HG02840 (cell line): ENCODE results near the gene FRMD8.

Experiments
- ATAC-seq: cut with Tn5 transposase; IDR thresholded peaks from one replicate; pipeline ENCODE4 v1.9.1; 2021; ENCODE audit warnings: mild to moderate bottlenecking, moderate library complexity, moderate number of reproducible peaks; ENCODE audit not compliant: unreplicated experiment, low FRiP score

Gene FRMD8

DNA sequence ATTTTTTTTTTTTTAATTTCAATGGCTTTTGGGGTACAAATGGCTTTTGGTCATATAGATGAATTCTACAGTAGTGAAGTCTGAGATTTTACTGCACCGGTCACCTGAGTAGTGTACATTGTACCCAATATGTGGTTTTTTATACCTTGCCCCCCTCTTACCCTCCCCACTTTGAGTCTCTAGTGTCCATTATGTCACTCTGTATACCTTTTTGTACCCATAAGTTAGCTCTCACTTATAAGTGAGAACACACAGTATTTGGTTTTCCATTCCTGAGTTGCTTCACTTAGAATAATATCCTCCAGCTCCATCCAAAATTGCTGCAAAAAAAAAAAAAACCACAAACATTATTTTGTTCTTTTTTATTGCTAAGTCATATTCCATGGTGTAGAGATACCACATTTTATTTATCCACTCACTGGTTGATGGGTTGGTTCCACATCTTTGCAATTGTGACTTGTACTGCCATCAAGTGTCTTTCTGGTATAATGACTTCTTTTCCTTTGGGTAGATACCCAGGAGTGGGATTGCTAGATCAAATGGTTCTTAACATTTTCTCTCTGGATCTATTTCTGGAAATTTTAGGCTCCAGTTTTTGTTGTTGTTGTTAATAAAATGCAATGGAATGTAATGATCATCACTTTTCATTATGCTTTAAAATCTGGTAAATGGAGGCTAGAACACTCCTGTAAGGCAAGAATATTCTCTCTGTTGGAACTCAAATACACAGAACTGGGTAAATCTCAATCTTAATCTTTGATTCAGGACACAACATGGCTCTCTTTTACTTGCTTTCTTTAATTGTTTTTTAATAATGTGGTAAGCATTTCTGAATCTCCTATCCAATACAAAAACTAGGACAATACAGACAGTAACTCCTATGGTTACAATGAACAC lies 46.5 kb downstream of the FRMD8 start:
- no peak for ATAC-seq

DNA sequence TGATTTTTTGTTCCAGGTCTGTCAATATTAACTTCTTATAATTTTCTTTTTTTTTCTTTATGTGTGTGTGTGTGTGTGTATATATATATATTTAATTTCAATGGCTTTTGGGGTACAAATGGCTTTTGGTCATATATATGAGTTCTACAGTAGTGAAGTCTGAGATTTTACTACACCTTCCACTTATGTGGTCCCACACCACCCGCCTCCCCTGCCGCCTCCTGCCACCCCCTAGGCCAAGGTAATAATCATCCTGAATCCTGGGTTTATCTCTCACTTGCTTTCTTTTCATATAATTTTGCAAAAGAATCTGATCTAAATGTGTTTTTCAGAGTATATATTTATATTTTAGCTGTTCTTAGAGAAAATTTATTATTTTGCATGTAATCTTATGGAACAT lies 47.2 kb downstream of the FRMD8 start:
- ATAC-seq = no peak

DNA sequence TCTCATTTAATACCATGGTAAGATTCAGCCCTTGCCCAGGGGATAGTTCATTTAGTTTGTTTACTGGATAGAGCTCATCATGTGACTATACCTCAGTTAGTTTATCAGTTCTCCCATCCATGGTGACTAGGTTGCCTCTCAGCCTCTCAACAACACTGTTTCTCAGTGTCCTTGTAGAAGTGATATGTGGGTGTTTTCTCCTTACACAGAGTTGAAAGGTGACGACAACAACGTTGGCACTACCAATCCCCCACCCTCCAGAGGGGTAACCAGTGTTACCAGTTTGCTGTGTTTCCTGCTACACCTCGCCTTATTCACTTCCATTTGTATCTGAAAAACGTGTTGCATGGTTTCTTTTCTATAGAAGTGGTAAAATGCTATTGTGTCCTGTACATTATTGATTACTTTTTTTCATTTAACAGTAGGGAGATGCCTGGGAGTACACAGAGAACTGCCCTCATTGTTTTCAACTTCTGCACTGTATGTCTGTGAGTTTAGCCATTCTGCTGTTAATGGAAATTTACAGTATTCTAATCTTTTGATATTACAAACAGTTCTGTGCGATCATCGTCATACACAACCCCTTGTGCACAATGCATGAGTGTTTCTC lies 47.7 kb downstream of the FRMD8 start:
- ATAC-seq = no peak

DNA sequence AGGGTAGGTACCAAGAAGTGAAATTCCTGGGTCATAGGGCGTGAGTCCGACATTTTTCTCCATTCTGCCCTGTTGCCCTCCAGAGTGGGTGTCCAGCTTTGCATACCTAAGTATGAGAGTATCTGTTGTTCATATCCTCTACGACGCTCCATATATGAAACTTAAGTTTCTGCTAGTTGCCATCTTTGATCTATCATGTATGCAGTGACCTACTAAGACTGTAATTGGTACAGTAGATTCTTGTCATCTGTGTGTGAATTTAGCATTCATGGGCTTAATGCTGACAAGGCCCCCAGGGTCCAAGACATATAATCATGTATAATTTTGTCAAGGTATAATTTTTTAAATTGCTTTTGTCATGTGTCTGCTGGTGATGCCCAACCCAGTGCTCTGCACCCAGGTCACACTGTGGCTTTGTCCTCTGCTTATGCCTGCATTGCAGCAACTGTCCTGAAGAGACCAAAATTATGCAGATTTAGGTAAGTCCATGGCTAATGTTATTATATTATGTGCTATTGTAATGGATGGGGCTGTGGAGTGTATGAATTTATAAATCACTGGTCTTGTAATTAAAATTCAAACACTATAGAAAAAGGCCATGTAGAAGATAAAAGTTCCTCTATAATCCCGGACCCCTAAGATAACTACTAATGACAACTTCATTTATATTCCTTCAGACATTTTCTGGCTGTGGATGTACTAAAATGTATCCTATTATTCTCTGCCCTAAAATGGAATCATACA lies 48.4 kb downstream of the FRMD8 start:
- ATAC-seq = no peak

DNA sequence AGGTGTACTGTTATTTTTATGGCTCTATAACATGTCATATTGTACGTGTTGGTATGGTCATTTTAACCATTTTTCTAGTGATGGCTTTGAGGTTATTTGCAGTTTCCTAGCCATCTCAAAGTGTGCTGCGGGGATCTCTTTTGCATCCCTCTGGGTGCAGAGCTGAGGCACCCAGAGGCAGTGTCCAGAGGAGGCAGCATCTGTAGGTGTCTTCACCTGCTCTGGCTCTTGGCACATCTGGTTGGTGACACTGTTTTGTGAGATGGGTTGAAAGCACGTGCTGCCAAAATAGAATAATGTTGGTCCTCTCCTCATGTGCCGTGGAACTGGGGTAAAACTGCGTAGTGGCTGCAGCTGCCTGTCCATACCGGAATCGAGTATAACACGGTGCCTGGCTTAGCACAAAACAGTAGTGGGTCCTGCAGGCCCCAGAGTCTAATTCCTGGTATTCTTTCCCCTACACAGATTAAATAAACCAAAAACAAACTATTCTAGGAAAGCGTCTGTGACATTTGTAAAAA lies 49.0 kb downstream of the FRMD8 start:
- no peak for ATAC-seq

DNA sequence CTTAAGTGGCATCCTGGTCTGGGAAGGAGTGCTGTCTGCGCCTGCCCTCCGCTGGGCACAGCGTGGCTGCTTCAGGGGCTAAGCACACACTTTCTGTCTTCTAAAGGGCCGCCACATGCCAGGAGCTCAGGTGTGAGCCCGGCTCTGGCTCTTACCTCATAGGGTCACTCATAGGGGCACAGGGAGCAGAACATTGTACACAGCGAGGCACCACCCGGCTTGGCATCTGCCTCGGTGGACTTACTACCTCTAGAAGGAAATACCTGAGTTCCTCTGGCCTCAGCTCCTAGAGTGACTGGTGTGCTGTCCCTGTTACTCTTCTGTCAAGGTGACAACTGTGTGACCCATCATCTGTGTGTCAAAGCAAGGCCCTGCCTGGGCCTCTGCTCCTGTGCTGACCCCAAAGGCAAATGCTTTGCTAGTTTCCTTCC lies 49.6 kb downstream of the FRMD8 start:
- ATAC-seq = no peak

DNA sequence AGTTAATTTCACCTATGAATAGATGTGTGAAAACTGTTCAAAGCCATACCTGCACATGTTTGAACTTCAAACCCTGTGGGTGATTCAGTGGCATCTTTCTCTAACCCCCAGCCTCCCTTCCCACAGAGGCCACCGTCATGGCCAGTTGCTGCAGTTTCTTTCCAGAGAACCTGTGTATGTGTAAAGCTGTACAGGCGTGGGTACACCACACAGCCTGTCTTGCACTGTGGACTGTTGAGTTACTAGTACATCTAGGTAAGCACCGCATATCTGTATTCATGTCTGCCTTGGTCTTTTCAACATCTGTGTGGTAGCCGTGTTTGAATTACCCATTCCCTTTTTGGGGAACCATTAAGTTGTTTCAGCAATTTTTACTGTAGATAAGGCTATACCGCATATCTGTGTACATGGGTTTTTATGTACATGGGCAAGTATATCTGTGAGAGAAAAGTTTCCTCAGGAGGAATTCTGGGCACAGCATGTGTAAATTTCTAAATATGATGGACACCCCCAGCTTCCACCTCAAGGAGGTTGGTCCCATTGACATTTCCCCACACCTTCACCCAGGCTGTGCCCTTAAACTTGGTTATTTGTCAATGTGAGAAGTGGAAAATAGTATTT lies 50.1 kb downstream of the FRMD8 start:
- ATAC-seq = no peak

- ATAC-seq = no peak
Observed at GRCh38 chr11:65437436-65438227, 51.2 kb downstream of the FRMD8 start.

DNA sequence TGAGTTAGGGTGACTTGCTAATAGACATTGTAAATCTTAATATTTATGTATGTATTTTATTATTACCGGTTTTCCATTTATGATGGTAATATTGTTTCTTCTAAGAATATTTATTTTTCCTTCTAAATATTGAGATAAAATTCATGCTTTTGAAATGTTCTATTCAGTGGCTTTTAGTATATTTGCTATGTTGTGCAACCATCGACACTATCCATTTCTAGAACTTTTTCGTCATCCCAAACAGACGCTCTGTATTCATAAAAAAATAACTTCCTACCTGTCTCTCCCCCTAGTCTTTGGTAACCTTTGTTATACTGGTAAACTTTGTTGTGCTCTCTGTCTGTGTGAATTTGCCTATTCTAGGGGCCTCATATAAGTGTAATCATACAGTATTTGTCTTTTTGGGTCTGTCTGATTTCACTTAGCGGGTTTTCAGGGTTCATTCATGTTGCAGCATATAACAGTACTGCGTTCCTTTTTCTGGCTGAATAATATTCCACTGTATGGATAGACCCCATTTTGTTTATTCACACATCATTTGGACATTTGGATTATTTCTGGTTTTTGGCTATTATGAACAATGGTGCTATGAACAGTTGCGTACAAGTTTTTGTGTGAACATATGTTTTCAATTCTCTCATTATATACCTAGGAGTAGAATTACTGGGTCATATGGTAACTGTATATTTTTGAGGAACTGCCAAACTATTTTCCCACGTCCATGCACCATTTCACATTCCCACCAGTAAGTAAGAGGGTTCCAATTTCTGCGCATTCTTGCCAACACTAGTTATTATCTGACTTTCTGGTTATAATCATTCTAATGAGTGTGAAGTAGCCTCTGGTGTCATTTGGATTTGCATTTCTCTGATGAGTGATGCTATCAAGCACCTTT lies 52.1 kb downstream of the FRMD8 start:
- no peak for ATAC-seq

- ATAC-seq = no peak
Observed at GRCh38 chr11:65439331-65440181, 53.1 kb downstream of the FRMD8 start.

GRCh38 chr11:65440831-65441499 lies 54.5 kb downstream of the FRMD8 start:
- no peak for ATAC-seq

DNA sequence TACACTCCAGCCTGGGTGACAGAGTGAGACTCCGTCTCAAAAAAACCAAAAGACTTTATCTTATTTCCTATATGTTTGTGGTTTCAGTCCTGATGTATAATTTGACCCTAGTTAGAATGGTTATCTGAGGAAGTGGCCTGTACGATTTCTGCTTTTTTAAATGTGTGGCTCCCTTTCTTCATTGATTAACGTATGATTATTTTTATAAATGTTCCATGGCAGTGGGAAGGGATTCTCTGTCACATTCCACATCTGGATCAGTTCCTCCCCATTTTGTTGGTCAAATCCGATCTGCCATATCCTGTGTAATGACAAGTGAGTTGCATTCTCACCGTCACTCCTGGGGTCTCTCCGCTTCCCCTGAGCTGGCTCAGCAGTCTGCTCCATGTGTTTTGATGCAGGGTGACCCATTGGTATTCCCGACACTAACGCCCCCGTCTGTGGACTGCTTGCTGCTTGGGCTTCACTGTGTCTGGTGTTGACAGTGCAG lies 56.5 kb downstream of the FRMD8 start:
- ATAC-seq = no peak

DNA sequence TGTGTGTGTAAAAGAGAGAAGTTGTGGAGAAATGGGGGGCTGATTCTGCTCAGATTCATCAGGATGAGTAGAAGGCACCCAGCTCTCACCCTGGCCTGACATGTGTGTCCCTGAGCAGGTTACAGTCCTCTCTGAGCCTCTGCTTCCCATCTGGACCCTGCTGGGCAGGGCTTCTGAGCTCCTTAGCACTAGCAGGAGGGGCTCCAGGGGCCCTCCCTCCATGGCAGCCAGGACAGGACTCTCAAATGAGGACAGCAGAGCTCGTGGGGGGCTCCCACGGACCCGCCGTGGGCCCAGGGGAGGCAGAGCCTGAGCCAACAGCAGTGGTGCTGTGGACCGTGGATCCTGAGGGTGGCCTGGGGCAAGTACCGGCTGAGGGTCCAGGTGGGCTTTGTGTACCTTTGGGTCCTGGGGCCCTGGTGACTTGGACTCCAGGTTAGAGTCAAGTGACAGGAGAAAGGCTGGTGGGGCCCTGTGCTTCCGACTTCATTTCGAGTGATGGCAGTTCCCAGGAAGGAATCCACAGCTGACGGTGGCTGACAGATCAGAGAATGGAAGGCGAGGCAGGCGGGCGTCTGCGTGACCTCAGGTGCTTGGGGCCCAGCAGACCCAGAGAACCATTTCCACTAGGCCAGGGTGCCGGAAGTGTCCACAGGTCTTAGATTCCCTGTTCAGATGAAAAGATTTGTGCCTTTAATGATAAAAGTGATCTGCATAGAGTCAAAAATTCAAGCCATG lies 58.0 kb downstream of the FRMD8 start:
- ATAC-seq = no peak

- no peak for ATAC-seq
Observed at GRCh38 chr11:65445101-65445603, 58.7 kb downstream of the FRMD8 start.

DNA sequence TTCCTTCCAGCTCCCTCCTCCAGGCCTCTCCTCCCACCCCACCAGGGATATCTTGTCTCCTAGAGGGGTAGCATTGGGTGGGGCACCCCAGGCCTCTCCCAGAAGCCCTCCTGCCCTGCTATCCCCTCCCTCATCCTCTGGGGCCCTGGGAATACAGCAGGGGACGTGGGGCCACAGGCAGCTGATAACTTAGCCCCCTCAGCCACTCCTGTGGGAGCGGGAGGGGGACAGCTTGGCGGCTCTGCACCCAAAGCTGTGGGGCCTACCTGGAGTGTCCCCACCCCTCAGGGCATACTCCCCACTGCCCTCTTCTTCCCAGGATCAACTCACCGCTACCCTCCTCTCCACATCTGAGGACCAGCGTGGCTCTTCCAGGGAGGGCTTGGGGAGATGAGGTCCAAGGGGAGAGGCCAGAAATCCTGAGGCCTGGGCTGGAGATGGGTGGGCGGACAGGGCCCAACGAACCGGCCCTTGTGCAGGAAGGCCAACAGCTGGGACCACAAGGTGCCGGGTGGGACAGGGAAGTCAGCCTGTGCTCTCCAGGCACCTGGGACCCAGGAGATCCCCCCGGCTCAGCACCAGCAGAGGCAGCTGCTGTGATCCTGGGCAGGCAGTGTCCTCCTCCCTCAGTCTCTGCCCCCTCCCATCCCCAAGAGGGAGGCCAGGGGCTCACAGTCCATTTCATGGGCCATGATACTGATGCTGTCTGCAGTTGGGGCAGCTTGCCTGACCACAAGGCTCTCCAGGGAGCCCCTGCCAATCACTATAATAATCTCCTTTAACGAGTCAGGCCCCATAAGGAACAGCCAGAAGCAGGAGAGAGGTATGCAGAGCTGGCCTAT lies 59.4 kb downstream of the FRMD8 start:
- no peak for ATAC-seq
